H1 (cell line): ENCODE data around the gene RPLP2. TPM values are rescaled to one million over a fixed set of nuclear protein-coding genes. Genes with fewer than 3 reads are reported as not detected.

Experiments
- ASH2L ChIP-seq: fragments of 200-600, 300-600 bp; sonication (generic); IDR thresholded peaks from one replicate; pipeline ENCODE4 v1.7.1; 2017; ENCODE audit warnings: low read length
- CBX5 ChIP-seq: fragments of 300-800, 300-1000 bp; sonication (generic); IDR thresholded peaks from 2 replicates; pipeline ENCODE4 v1.7.1; 2016; ENCODE audit warnings: antibody characterized with exemption, low read length, low read depth
- CREB1 ChIP-seq: IDR thresholded peaks from 2 replicates; pipeline ENCODE4 v1.6.1; 2012; ENCODE audit warnings: inconsistent platforms
- FOSL1 ChIP-seq: IDR thresholded peaks from 2 replicates; pipeline ENCODE4 v1.6.1; 2011; ENCODE audit warnings: mild to moderate bottlenecking, low read depth, low read length, moderate library complexity; ENCODE audit not compliant: insufficient read depth
- GTF2F1 ChIP-seq: IDR thresholded peaks from 2 replicates; pipeline ENCODE4 v1.6.1; 2012; ENCODE audit warnings: low read depth, low read length, improper control_type of control experiment, borderline replicate concordance
- POLR2A ChIP-seq, 2 experiments: IDR thresholded peaks; 1 replicate in 1 of 2; 2 replicates in 1 of 2; pipeline ENCODE4 v1.6.1; 2011; ENCODE audit warnings: low read depth in 2 of 2, low read length in 2 of 2, mild to moderate bottlenecking in 2 of 2; ENCODE audit errors: control extremely low read depth in 1 of 2
- SAP30 ChIP-seq: fragments of 300-600 bp; sonication (generic); IDR thresholded peaks from 2 replicates; pipeline ENCODE4 v1.7.1; 2012; ENCODE audit warnings: low read length, moderate library complexity, mild to moderate bottlenecking, inconsistent platforms; ENCODE audit not compliant: insufficient read depth, insufficient replicate concordance
- SIRT6 ChIP-seq: IDR thresholded peaks from one replicate; pipeline ENCODE4 v1.7.1; 2012; ENCODE audit warnings: low read length, inconsistent platforms
- TBP ChIP-seq: IDR thresholded peaks from 2 replicates; pipeline ENCODE4 v1.6.1; 2011; ENCODE audit warnings: low read depth, low read length, improper control_type of control experiment
- YY1 ChIP-seq: IDR thresholded peaks from 2 replicates; pipeline ENCODE4 v1.6.1; 2011; ENCODE audit warnings: low read depth, mild to moderate bottlenecking, low read length
- polyA plus RNA-seq, 7 experiments: library from polyadenylated mRNA; depleted of rRNA in 3 of 7; stranded (reverse) in 5 of 7; unstranded in 2 of 7; fragments of >200 nt in 5 of 7; fragments of 200-250 nt in 2 of 7; gene quantifications; 1 replicate in 5 of 7; 2 replicates in 1 of 7; 4 replicates in 1 of 7; pipeline versions ENCODE4 v1.2.1 to v1.2.3, GENCODE V29; 2011 to 2013; ENCODE audit warnings: missing spikeins in 2 of 7, mixed read lengths in 2 of 7
- total RNA-seq: library from RNA; stranded (reverse); fragmentation: NEBNext Ultra II Directional; extraction: Animal tissue kit (Norgen Biotek cat#: 25700); gene quantifications from 2 replicates; pipeline ENCODE4 v1.2.1, GENCODE V29; 2021
- TF ChIP-seq, protein P1 (sequence below): fragments of 300-600 bp; sonication (generic); IDR thresholded peaks from 2 replicates; pipeline ENCODE4 v1.7.1; 2012; ENCODE audit warnings: low read length, moderate library complexity, mild to moderate bottlenecking, inconsistent platforms; ENCODE audit not compliant: insufficient replicate concordance

RPLP2 gene
- total and polyA plus RNA-seq, 2 of the 8 experiments (the other 6 are each of a cell fraction or from before 2014, with no cell fraction given) = 1,789 to 2,106 TPM

DNA sequence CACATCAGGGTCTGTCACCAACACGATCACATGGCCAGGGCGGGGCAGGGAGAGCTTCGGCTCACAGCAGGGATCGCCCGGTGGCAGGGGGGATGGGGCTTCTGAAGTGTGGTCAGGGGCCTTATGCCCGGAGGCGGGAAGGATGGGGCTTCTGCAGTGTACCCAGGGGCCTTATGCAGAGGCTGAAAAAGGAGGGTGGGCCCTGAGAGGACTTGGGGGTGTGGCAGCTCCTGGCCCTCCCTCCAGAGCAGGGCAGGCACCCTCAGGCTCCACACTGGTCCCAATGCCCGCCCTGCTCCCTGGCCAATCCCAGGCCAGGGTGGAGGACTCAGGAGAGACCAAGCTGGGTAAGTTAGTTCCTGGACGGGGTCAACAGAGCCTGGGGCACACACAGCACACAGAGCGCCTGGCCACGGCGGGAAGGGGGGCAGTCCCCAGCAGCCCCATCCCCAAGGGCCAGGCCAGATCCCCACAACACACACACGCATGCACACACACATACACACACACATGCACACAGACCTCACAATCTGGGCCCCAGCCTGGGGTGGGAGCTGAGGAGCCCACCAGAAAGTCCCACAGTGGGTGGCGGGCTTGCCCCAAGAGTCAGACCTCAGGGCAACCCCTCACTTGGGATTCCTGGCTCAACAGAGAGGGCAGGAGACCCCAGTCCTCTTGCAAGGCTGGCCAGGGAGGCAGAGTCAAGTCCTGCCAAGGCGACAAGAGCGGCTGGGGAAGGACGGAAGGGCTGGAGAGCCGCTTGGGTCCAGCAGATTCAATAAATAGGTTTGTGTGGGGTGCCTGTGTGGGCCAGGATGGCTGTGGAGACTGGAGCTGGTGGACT lies 18.8 kb upstream of the RPLP2 start (continued):
- TF ChIP-seq TBP (peak; percentile 11; the same call in 1 of the 2 replicates), CBX5 (no peak), SIRT6 (no peak), GTF2F1 (no peak), FOSL1 (peak; percentile 74; the same call in 1 of the 2 replicates), ASH2L (no peak), CREB1 (no peak), YY1 (no peak), SAP30 (no peak), POLR2A (IDR thresholded peaks at IDR 0.05; ENCODE audit: control extremely low read depth in 1 of 2, low read depth in 2 of 2, low read length in 2 of 2) (no peak)
- TF ChIP-seq, protein P1, sequence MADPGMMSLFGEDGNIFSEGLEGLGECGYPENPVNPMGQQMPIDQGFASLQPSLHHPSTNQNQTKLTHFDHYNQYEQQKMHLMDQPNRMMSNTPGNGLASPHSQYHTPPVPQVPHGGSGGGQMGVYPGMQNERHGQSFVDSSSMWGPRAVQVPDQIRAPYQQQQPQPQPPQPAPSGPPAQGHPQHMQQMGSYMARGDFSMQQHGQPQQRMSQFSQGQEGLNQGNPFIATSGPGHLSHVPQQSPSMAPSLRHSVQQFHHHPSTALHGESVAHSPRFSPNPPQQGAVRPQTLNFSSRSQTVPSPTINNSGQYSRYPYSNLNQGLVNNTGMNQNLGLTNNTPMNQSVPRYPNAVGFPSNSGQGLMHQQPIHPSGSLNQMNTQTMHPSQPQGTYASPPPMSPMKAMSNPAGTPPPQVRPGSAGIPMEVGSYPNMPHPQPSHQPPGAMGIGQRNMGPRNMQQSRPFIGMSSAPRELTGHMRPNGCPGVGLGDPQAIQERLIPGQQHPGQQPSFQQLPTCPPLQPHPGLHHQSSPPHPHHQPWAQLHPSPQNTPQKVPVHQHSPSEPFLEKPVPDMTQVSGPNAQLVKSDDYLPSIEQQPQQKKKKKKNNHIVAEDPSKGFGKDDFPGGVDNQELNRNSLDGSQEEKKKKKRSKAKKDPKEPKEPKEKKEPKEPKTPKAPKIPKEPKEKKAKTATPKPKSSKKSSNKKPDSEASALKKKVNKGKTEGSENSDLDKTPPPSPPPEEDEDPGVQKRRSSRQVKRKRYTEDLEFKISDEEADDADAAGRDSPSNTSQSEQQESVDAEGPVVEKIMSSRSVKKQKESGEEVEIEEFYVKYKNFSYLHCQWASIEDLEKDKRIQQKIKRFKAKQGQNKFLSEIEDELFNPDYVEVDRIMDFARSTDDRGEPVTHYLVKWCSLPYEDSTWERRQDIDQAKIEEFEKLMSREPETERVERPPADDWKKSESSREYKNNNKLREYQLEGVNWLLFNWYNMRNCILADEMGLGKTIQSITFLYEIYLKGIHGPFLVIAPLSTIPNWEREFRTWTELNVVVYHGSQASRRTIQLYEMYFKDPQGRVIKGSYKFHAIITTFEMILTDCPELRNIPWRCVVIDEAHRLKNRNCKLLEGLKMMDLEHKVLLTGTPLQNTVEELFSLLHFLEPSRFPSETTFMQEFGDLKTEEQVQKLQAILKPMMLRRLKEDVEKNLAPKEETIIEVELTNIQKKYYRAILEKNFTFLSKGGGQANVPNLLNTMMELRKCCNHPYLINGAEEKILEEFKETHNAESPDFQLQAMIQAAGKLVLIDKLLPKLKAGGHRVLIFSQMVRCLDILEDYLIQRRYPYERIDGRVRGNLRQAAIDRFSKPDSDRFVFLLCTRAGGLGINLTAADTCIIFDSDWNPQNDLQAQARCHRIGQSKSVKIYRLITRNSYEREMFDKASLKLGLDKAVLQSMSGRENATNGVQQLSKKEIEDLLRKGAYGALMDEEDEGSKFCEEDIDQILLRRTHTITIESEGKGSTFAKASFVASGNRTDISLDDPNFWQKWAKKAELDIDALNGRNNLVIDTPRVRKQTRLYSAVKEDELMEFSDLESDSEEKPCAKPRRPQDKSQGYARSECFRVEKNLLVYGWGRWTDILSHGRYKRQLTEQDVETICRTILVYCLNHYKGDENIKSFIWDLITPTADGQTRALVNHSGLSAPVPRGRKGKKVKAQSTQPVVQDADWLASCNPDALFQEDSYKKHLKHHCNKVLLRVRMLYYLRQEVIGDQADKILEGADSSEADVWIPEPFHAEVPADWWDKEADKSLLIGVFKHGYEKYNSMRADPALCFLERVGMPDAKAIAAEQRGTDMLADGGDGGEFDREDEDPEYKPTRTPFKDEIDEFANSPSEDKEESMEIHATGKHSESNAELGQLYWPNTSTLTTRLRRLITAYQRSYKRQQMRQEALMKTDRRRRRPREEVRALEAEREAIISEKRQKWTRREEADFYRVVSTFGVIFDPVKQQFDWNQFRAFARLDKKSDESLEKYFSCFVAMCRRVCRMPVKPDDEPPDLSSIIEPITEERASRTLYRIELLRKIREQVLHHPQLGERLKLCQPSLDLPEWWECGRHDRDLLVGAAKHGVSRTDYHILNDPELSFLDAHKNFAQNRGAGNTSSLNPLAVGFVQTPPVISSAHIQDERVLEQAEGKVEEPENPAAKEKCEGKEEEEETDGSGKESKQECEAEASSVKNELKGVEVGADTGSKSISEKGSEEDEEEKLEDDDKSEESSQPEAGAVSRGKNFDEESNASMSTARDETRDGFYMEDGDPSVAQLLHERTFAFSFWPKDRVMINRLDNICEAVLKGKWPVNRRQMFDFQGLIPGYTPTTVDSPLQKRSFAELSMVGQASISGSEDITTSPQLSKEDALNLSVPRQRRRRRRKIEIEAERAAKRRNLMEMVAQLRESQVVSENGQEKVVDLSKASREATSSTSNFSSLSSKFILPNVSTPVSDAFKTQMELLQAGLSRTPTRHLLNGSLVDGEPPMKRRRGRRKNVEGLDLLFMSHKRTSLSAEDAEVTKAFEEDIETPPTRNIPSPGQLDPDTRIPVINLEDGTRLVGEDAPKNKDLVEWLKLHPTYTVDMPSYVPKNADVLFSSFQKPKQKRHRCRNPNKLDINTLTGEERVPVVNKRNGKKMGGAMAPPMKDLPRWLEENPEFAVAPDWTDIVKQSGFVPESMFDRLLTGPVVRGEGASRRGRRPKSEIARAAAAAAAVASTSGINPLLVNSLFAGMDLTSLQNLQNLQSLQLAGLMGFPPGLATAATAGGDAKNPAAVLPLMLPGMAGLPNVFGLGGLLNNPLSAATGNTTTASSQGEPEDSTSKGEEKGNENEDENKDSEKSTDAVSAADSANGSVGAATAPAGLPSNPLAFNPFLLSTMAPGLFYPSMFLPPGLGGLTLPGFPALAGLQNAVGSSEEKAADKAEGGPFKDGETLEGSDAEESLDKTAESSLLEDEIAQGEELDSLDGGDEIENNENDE = no peak
